Right lobe of liver (tissue), 6 donors: ENCODE data around the gene DIS3L2. TPM values are rescaled to one million over a fixed set of nuclear protein-coding genes. Genes with fewer than 3 reads are reported as not detected.

Experiments
- ATAC-seq, 4 donors: fragments of 200-7000 bp; cut with Tn5 transposase; one replicate each; pipeline ENCODE4 v1.9.1; 2020; ENCODE audit warnings: mild to moderate bottlenecking in 4 of 4, moderate library complexity in 4 of 4
- DNase-seq, 3 donors: peaks; one replicate each; pipeline ENCODE4 v3.0.0-alpha.2; 2020
- H3K27ac ChIP-seq, 3 donors: fragments of 200-600 bp; one replicate each; pipeline ENCODE4 v1.8.0; 2022
- H3K27me3 ChIP-seq, 2 donors: fragments of 200-600 bp; one replicate each; pipeline ENCODE4 v1.8.0; 2022
- H3K36me3 ChIP-seq, 4 donors: fragments of 200-600 bp; sonication (generic) in 1 of 4; one replicate each; pipeline versions ENCODE4 v1.5.1 to v1.8.0; 2017 to 2022; ENCODE audit warnings: control low read depth in 1 of 4
- H3K4me1 ChIP-seq, 4 donors: fragments of 200-600 bp; sonication (generic) in 1 of 4; one replicate each; pipeline versions ENCODE4 v1.5.1 to v1.8.0; 2017 to 2022; ENCODE audit warnings: control low read depth in 1 of 4
- H3K4me3 ChIP-seq, 3 donors: fragments of 200-600 bp; one replicate each; pipeline ENCODE4 v1.8.0; 2022
- H3K9me3 ChIP-seq, 4 donors: fragments of 200-600 bp; sonication (generic) in 1 of 4; one replicate each; pipeline versions ENCODE4 v1.5.1 to v1.8.0; 2017 to 2022; ENCODE audit warnings: control low read depth in 1 of 4
- CTCF ChIP-seq, 4 donors: fragments of 200-600 bp in 3 of 4; fragments of 450-650 bp in 1 of 4; IDR thresholded peaks; one replicate each; pipeline versions ENCODE4 v1.5.1 to v1.8.0; 2016 to 2022; ENCODE audit warnings: antibody characterized with exemption in 4 of 4, mild to moderate bottlenecking in 2 of 4
- POLR2A ChIP-seq: fragments of 450-650 bp; IDR thresholded peaks from one replicate; pipeline ENCODE4 v1.6.1; 2017; ENCODE audit warnings: antibody characterized with exemption, mild to moderate bottlenecking
- WGBS: methylation state at CpG from one replicate; pipeline ENCODE4 v1.1.6; 2018; ENCODE audit warnings: low coverage, low lambda C conversion rate; ENCODE audit not compliant: insufficient coverage; ENCODE audit errors: missing lambda C conversion rate; 5-methylcytosine and 5-hydroxymethylcytosine counted together
- intact Hi-C, 2 donors: fragments of 100-400 bp; cut with DNase I; formaldehyde crosslinking; loops; one replicate each; pipeline versions ENCODE4 v1.11.2 to v1.14.1; 2022
- total RNA-seq, 6 experiments: library from RNA; depleted of rRNA in 2 of 6; stranded (reverse); fragments of >200 nt in 2 of 6; fragmentation: NEBNext Ultra II Directional in 3 of 6; extraction: Animal tissue kit (Norgen Biotek cat#: 25700) in 3 of 6; gene quantifications; one replicate each; pipeline versions ENCODE4 v1.1.0 to v1.2.4, GENCODE V29; 2016 to 2023
- donor health status: DM: no; HTN: yes; CAD: no.
- donor health status: DM: no; HTN: no; CAD: no.
- donor health status: DM: no; HTN: no; CAD: no.
- donor health status: DM: no; HTN: yes; CAD: no.
- donor health status: DM: no; HTN: yes; CAD: no.

Gene DIS3L2
- total RNA-seq, 6 experiments from 2014 or later, result 8.1 to 22.3 (median 16.7) TPM

GRCh38 chr2:232142502-232142901, 181.0 kb downstream of the DIS3L2 start:
- H3K27me3 ChIP-seq, result no peaks in the 10 kb centered on the region
- no peak overlapping the region for H3K4me3 ChIP-seq
- H3K4me1 ChIP-seq, result no peaks in the 10 kb centered on the region
- H3K27ac ChIP-seq, result no peak overlapping the region
- intact Hi-C loops, result no loop called here
- ATAC-seq, result no peak
- no peak for TF ChIP-seq CTCF (IDR thresholded peaks at IDR 0.05)
- no peak for TF ChIP-seq POLR2A
- no peak for DNase-seq
- 89% methylated on average over 5 of the region's 5 CpGs for WGBS
- H3K36me3 ChIP-seq, result no peaks in the 10 kb centered on the region
- no peaks in the 10 kb centered on the region for H3K9me3 ChIP-seq

GRCh38 chr2:232146294-232146693, 184.8 kb downstream of the DIS3L2 start:
- H3K27me3 ChIP-seq, result no peaks in the 10 kb centered on the region
- H3K4me3 ChIP-seq, result no peak overlapping the region
- H3K27ac ChIP-seq, result no peak overlapping the region
- TF ChIP-seq POLR2A, result no peak
- TF ChIP-seq CTCF (IDR thresholded peaks at IDR 0.05), result no peak
- DNase-seq (no peak), ATAC-seq (no peak)
- H3K9me3 ChIP-seq, result no peaks in the 10 kb centered on the region
- no peaks in the 10 kb centered on the region for H3K4me1 ChIP-seq
- intact Hi-C loops, result no loop called here
- no peaks in the 10 kb centered on the region for H3K36me3 ChIP-seq

GRCh38 chr2:232147440-232148077, 186.0 kb downstream of the DIS3L2 start:
- no CpG with 5 or more reads among the region's 2 CpGs for whole genome bisulfite sequencing
- DNase-seq, result no peak
- H3K4me3 ChIP-seq, result no peak overlapping the region
- intact Hi-C loops, result no loop called here
- no peaks in the 10 kb centered on the region for H3K4me1 ChIP-seq
- TF ChIP-seq CTCF (IDR thresholded peaks at IDR 0.05), result no peak
- no peak for TF ChIP-seq POLR2A
- H3K27ac ChIP-seq, result no peak overlapping the region
- no peaks in the 10 kb centered on the region for H3K36me3 ChIP-seq
- H3K9me3 ChIP-seq, result no peaks in the 10 kb centered on the region
- no peaks in the 10 kb centered on the region for H3K27me3 ChIP-seq
- no peak for ATAC-seq

- intact Hi-C loops, result no loop called here
- H3K27me3 ChIP-seq, result no peaks in the 10 kb centered on the region
- H3K9me3 ChIP-seq, result no peaks in the 10 kb centered on the region
- H3K4me1 ChIP-seq, result no peaks in the 10 kb centered on the region
- TF ChIP-seq POLR2A (no peak), CTCF (IDR thresholded peaks at IDR 0.05) (no peak)
- WGBS, result 91% methylated on average over 3 of the region's 3 CpGs
- DNase-seq (no peak), ATAC-seq (no peak)
- no peak overlapping the region for H3K27ac ChIP-seq
- peaks cover 0 to 3% (median 0%) of the 10 kb centered on the region in 4 donors for H3K36me3 ChIP-seq
- H3K4me3 ChIP-seq, result no peak overlapping the region
Measured at GRCh38 chr2:232162187-232162586, 200.7 kb downstream of the DIS3L2 start.

GRCh38 chr2:232170396-232170795, 208.9 kb downstream of the DIS3L2 start:
- Histone ChIP-seq H3K36me3 (no peaks in the 10 kb centered on the region), H3K9me3 (no peaks in the 10 kb centered on the region), H3K27ac (no peak overlapping the region), H3K4me3 (no peak overlapping the region), H3K4me1 (no peaks in the 10 kb centered on the region), H3K27me3 (no peaks in the 10 kb centered on the region)
- intact Hi-C loops, result no loop called here
- TF ChIP-seq POLR2A (no peak), CTCF (IDR thresholded peaks at IDR 0.05) (no peak)
- no peak for DNase-seq
- no peak for ATAC-seq
- 38% methylated on average over 2 of the region's 2 CpGs for WGBS
